ENCODE results near the gene DEPDC4.

DNA sequence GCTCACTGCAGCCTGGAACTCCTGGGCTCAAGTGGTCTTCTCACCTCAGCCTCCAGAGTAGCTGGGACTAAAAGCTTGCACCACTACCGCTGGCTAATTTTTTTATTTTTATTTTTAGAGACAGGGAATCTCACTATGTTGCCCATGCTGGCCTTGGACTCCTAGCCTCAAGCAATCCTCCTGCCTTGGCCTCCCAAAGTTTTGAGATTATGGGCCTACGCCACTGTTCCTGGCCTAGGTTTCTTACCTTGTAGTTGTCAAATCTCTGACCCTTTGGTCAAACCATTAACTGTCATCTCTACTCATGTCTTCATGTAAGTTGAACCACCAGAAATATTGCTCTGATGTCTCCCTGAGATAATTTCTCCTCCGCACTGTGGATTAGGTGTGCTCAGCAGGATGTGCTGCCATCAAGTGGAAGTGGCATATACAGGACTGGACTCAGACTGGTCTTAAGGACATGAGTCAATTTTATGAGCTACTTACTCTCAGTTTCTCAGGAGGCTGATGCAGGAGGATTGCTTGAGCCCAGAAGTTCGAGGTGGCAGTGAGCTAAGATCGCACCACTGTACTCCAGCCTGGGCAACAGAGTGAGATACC, 37.7 kb downstream of the DEPDC4 start:
- TF ChIP-seq EP300 (IDR thresholded peaks at IDR 0.05) (no peak), MYC (IDR thresholded peaks at IDR 0.05; ENCODE audit: borderline replicate concordance, low read length) (no peak), RAD21 (conservative IDR thresholded peaks at IDR 0.05 in 1 of 2, IDR thresholded peaks at IDR 0.05 in 1 of 2) (peak; percentile 24 to 50; a peak in 2 of 5 replicates)
- TF ChIP-seq, protein P1, sequence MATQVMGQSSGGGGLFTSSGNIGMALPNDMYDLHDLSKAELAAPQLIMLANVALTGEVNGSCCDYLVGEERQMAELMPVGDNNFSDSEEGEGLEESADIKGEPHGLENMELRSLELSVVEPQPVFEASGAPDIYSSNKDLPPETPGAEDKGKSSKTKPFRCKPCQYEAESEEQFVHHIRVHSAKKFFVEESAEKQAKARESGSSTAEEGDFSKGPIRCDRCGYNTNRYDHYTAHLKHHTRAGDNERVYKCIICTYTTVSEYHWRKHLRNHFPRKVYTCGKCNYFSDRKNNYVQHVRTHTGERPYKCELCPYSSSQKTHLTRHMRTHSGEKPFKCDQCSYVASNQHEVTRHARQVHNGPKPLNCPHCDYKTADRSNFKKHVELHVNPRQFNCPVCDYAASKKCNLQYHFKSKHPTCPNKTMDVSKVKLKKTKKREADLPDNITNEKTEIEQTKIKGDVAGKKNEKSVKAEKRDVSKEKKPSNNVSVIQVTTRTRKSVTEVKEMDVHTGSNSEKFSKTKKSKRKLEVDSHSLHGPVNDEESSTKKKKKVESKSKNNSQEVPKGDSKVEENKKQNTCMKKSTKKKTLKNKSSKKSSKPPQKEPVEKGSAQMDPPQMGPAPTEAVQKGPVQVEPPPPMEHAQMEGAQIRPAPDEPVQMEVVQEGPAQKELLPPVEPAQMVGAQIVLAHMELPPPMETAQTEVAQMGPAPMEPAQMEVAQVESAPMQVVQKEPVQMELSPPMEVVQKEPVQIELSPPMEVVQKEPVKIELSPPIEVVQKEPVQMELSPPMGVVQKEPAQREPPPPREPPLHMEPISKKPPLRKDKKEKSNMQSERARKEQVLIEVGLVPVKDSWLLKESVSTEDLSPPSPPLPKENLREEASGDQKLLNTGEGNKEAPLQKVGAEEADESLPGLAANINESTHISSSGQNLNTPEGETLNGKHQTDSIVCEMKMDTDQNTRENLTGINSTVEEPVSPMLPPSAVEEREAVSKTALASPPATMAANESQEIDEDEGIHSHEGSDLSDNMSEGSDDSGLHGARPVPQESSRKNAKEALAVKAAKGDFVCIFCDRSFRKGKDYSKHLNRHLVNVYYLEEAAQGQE (IDR thresholded peaks at IDR 0.05): no peak
- TF ChIP-seq, protein P2, sequence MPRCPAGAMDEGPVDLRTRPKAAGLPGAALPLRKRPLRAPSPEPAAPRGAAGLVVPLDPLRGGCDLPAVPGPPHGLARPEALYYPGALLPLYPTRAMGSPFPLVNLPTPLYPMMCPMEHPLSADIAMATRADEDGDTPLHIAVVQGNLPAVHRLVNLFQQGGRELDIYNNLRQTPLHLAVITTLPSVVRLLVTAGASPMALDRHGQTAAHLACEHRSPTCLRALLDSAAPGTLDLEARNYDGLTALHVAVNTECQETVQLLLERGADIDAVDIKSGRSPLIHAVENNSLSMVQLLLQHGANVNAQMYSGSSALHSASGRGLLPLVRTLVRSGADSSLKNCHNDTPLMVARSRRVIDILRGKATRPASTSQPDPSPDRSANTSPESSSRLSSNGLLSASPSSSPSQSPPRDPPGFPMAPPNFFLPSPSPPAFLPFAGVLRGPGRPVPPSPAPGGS (IDR thresholded peaks at IDR 0.05): no peak
